IPS-18c (cell line): ENCODE measurements around the gene DCUN1D3.
"Not testable (repeated sequence)": the region's sequence is repeated elsewhere in the genome, so short reads cannot be mapped to it uniquely, and the experiment has no call there.

ENCODE experiments used
- H3K4me3 ChIP-seq: 2 replicates; pipeline ENCODE4 v1.7.0; 2013; ENCODE audit warnings: low read depth, mild to moderate bottlenecking, low read length, moderate library complexity; ENCODE audit not compliant: insufficient read depth
- H3K9me3 ChIP-seq: one replicate; pipeline ENCODE4 v1.6.1; 2013; ENCODE audit warnings: mild to moderate bottlenecking, low read length, moderate library complexity; ENCODE audit not compliant: control insufficient read depth, insufficient read depth

DCUN1D3 gene

GRCh38 chr16:20875355-20875650 lies 24.9 kb downstream of the DCUN1D3 start:
- Histone ChIP-seq H3K4me3 (no peak overlapping the region), H3K9me3 (no peaks in the 10 kb centered on the region)

DNA sequence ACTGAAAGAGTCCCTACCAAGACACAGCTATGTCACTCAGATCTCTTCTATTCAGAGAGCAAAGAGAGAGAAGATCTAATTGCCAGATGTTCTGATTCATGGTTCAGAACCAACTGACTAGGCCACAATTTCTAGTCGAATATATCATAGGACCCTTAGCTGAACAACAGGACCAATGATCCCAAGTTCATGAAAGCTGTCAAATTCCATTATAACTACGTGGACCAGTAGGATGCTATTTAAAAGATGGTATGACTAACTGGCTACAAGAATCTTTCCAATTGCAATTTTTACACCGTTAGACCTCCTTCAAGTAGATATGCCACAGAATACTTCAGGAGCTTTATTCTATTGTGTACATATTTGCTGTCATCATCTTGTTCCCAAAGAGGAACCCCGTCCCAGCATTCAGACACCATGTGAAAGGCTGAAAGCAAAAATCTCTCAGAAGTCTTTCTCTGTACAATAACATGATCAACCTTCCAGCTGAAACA lies 26.0 kb downstream of the DCUN1D3 start:
- H3K9me3 ChIP-seq, result no peaks in the 10 kb centered on the region
- H3K4me3 ChIP-seq, result no peak overlapping the region

GRCh38 chr16:20873331-20873730 lies 26.8 kb downstream of the DCUN1D3 start:
- no peak overlapping the region for H3K4me3 ChIP-seq

DNA sequence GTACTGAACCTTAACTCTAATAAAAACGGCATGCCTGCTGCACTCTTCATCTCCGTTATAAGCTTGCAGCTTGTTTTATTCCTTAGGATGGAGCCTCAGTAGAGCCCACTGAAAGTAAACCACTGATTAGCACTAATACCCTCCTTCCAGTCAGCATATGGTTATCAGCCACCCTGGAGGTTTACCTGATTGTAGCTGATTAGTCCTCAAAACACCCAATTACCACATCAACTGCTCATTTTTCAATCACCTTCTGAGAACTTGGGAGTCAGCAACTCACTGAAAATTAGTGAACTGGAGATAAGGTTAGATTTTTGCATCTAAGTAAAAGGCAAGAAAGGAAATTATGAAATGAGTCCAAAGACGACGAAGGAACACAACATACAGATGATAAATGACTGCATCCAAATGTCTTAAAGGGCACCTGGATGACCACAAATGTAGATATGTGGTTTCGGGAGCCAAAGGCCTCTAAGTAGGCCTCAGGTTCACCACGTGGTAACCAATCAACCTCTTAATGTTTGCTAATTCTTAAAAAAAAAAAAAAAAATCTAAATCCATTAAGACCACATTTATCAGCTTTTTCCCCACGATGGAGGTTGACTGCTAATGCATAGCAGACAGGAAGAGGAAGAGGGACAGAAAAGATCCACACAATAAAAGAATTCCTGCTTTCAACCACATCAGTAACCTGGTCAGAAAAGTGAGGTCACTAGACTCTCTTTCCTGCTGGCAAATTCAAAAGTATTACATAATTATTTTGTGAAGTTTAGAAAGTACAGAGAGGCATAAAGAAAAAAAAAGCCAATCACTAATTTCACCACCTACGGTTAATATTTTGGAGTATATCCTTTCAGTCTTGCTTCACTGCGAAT lies 28.0 kb downstream of the DCUN1D3 start:
- Histone ChIP-seq H3K9me3 (no peaks in the 10 kb centered on the region), H3K4me3 (no peak overlapping the region)

More at GRCh38 chr16:20873331-20873730, 26.8 kb downstream of the DCUN1D3 start:
- H3K9me3 ChIP-seq, result no peaks in the 10 kb centered on the region

GRCh38 chr16:20871258-20871657 lies 28.9 kb downstream of the DCUN1D3 start:
- no peak overlapping the region for H3K4me3 ChIP-seq
- H3K9me3 ChIP-seq, result no peaks in the 10 kb centered on the region

- Histone ChIP-seq H3K4me3 (no peak overlapping the region), H3K9me3 (no peaks in the 10 kb centered on the region)
These were observed 29.9 kb downstream of the DCUN1D3 start for GRCh38 chr16:20870122-20870820.

- Histone ChIP-seq H3K9me3 (no peaks in the 10 kb centered on the region), H3K4me3 (no peak overlapping the region)
These were observed 31.3 kb downstream of the DCUN1D3 start for GRCh38 chr16:20868890-20869289.

DNA sequence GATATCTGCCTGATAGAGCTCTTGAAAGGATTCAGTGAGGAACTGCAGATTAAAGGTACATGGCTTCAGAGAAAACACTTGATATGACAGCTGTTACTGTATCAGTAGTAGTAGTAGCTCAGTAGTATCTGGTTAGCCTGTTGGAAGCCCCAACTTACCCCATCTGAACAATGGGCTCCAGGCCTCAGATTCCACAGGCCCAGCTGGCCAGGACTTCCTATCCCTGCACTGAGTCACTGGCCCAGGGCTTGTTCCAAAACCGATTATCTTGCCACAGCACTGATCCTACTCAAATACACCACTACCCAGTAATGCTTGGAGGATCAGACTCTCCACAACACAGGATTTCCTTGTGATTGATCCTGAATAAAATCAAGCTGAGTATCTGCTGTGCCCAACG lies 32.6 kb downstream of the DCUN1D3 start:
- no peaks in the 10 kb centered on the region for H3K9me3 ChIP-seq
- no peak overlapping the region for H3K4me3 ChIP-seq

- Histone ChIP-seq H3K4me3 (no peak overlapping the region), H3K9me3 (no peaks in the 10 kb centered on the region)
These were observed 33.4 kb downstream of the DCUN1D3 start for GRCh38 chr16:20866801-20867200.

- no peaks in the 10 kb centered on the region for H3K9me3 ChIP-seq
- no peak overlapping the region for H3K4me3 ChIP-seq
These were observed 33.9 kb downstream of the DCUN1D3 start for GRCh38 chr16:20866145-20866772.

- no peak overlapping the region for H3K4me3 ChIP-seq
- H3K9me3 ChIP-seq, result no peaks in the 10 kb centered on the region
These were observed 34.6 kb downstream of the DCUN1D3 start for GRCh38 chr16:20865420-20866131.

- H3K4me3 ChIP-seq, H3K9me3 ChIP-seq: not testable (repeated sequence)
These were observed 35.8 kb downstream of the DCUN1D3 start for GRCh38 chr16:20864376-20864775.

- H3K9me3 ChIP-seq, result no peaks in the 10 kb centered on the region
- H3K4me3 ChIP-seq, result no peak overlapping the region
These were observed 37.8 kb downstream of the DCUN1D3 start for GRCh38 chr16:20862162-20862960.

DNA sequence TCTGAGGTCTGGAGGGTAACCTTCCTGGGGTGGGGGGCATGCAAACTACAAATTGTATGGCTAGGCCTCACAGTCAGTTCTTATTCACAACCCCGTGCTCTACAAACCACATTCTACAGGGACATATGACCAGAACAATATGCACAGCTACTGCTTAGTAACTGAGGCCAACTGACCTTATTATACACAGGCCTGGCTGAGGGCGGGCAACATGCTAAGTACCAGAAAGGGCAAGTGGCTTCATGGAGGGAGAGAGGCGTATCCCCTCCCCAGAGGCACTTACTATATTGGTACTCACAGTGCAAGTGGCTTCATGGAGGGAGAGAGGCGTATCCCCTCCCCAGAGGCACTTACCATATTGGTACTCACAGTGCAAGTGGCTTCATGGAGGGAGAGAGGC lies 39.2 kb downstream of the DCUN1D3 start:
- not testable (repeated sequence) for H3K9me3 ChIP-seq, H3K4me3 ChIP-seq

DNA sequence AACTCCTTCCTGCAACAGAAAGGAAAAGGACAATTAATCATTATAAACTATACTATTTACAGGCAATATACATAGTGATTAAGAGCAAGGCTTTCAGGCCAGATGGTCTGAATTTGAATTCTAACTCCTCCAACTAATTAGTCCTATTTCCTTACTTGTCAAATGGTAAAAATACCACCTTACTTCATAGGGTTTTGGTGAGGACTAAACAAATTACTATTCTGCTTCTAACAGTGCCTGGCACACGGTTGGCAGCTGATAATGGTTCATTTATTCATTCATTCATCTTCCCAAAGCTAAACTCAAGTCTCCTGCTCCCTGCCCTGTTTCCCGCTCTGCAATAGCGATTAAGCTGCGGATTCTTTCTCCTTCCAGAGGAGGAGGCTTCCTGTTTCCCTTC lies 39.8 kb downstream of the DCUN1D3 start:
- no peaks in the 10 kb centered on the region for H3K9me3 ChIP-seq
- H3K4me3 ChIP-seq, result no peak overlapping the region

DNA sequence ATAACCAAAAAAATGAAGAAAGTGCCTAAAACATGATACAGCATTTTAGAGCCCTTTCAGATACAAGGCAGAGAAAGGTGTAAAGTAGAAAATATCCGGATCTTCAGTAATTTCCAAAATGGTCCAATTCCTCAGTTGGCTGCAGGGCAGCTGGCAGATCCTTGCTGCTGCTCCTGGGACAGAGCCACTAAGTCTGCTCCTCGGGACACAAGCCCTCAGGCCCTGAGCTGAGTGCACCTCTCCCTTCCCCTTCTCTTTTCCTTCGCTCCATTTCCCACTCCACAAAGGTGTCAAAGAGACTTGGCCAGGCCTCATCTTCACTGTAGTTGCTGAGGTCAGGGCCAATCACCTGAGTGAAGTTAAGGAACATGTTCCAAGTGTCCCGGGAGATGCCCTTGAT lies 40.5 kb downstream of the DCUN1D3 start:
- H3K9me3 ChIP-seq, result no peaks in the 10 kb centered on the region
- H3K4me3 ChIP-seq, result no peak overlapping the region

GRCh38 chr16:20859229-20859628 lies 40.9 kb downstream of the DCUN1D3 start:
- H3K4me3 ChIP-seq, result no peak overlapping the region
- no peaks in the 10 kb centered on the region for H3K9me3 ChIP-seq
